Neutrophil (primary cell): ENCODE results near the gene TEKT2.

Experiments
- H3K27ac ChIP-seq: fragments of 200-600 bp; sonication (generic); 2 replicates; pipeline ENCODE4 v1.5.1; 2016; ENCODE audit warnings: mild to moderate bottlenecking, moderate library complexity
- H3K27me3 ChIP-seq: fragments of 200-600 bp; sonication (generic); 2 replicates; pipeline ENCODE4 v1.6.0; 2016; ENCODE audit warnings: mild to moderate bottlenecking
- H3K36me3 ChIP-seq: fragments of 200-600 bp; sonication (generic); 2 replicates; pipeline ENCODE4 v1.5.1; 2017
- H3K4me1 ChIP-seq, 2 experiments: fragments of 200-600 bp in 1 of 2; sonication (generic) in 1 of 2; 1 replicate in 1 of 2; 2 replicates in 1 of 2; pipeline versions ENCODE4 v1.5.1 to v1.6.1; 2013 to 2016; ENCODE audit warnings: low read depth in 1 of 2, low read length in 1 of 2, mild to moderate bottlenecking in 1 of 2, moderate library complexity in 1 of 2; ENCODE audit not compliant: control insufficient read depth in 1 of 2, insufficient read depth in 1 of 2
- H3K4me3 ChIP-seq, 2 experiments: fragments of 200-600 bp in 1 of 2; sonication (generic) in 1 of 2; 1 replicate in 1 of 2; 2 replicates in 1 of 2; pipeline ENCODE4 v1.5.1; 2013 to 2016; ENCODE audit warnings: low read depth in 1 of 2, low read length in 1 of 2, mild to moderate bottlenecking in 1 of 2, moderate library complexity in 1 of 2
- H3K9me3 ChIP-seq: fragments of 200-600 bp; sonication (generic); 2 replicates; pipeline ENCODE4 v1.5.1; 2016
- CTCF ChIP-seq: fragments of 200-600 bp; sonication (generic); IDR thresholded peaks from 2 replicates; pipeline ENCODE4 v1.5.1; 2016; ENCODE audit warnings: antibody characterized with exemption

The TEKT2 gene

GRCh38 chr1:36136535-36136934 is 52.6 kb downstream of the TEKT2 start:
- no peaks in the 10 kb centered on the region for H3K27me3 ChIP-seq

GRCh38 chr1:36137226-36137625 is 53.3 kb downstream of the TEKT2 start:
- H3K27me3 ChIP-seq = no peaks in the 10 kb centered on the region
- no peak overlapping the region for H3K27ac ChIP-seq
- H3K4me3 ChIP-seq = no peak overlapping the region
- no peaks in the 10 kb centered on the region for H3K9me3 ChIP-seq
- H3K4me1 ChIP-seq = peaks cover 14 to 16% of the 10 kb centered on the region in 2 experiments
- H3K36me3 ChIP-seq = peaks cover 43% of the 10 kb centered on the region
- TF ChIP-seq CTCF = no peak

More at GRCh38 chr1:36136535-36136934, 52.6 kb downstream of the TEKT2 start:
- Histone ChIP-seq H3K27ac (no peak overlapping the region), H3K4me3 (no peak overlapping the region), H3K9me3 (no peaks in the 10 kb centered on the region), H3K4me1 (peaks cover 14 to 16% of the 10 kb centered on the region in 2 experiments), H3K36me3 (peaks cover 43% of the 10 kb centered on the region)
- TF ChIP-seq CTCF = no peak

- peaks cover 14 to 16% of the 10 kb centered on the region in 2 experiments for H3K4me1 ChIP-seq
- no peak overlapping the region for H3K27ac ChIP-seq
- TF ChIP-seq CTCF = no peak
- no peaks in the 10 kb centered on the region for H3K27me3 ChIP-seq
- H3K36me3 ChIP-seq = peaks cover 43% of the 10 kb centered on the region
- H3K9me3 ChIP-seq = no peaks in the 10 kb centered on the region
- H3K4me3 ChIP-seq = no peak overlapping the region
Observed at GRCh38 chr1:36137776-36138175, 53.9 kb downstream of the TEKT2 start.
